GM12864 (cell line): ENCODE results near the gene MTG2.

Source experiments
- DNase-seq: peaks from one replicate; pipeline ENCODE4 v3.0.0-alpha.2; 2011; ENCODE audit warnings: low read depth
- H3K4me3 ChIP-seq: 2 replicates; pipeline ENCODE4 v1.5.1; 2011; ENCODE audit warnings: mild to moderate bottlenecking, low read depth, low read length, control low read depth
- TF ChIP-seq, protein P1 (sequence below): IDR thresholded peaks from 2 replicates; pipeline ENCODE4 v1.5.1; 2011; ENCODE audit warnings: low read depth, mild to moderate bottlenecking, moderate library complexity, low read length, control low read depth, inconsistent platforms; ENCODE audit errors: missing control alignments

Gene MTG2

DNA sequence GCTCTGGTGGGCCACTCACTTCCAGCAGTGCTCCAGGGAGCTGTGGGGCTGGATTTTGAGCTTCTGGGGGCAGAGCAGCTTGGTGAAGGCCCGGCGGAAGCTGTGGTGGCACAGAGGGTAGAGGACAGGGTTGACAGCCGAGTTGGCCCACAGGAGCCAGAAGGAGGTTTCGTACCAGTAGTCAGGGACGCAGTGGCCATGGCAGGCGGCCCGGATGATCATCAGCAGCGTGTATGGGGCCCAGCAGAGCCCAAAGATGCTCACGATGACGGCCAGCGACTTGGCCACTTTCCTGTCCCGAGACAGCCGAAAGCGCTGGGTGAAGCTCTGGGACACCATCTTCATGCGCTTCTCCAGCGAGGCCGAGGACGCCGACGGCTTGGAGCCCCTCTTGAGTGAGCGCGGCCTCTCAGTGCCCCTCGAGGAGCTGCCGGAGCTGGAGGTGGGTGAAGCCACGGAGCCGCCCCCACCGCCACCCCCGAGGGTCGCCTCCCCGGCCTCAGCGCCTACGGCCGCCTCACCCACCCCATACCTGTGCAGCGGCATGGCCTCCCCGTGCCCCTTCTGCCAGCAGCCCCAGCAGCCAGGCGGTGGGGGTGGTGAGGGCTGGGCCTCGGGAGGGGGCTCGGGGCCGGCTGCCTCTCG lies 33.3 kb downstream of the MTG2 start:
- TF ChIP-seq, protein P1, sequence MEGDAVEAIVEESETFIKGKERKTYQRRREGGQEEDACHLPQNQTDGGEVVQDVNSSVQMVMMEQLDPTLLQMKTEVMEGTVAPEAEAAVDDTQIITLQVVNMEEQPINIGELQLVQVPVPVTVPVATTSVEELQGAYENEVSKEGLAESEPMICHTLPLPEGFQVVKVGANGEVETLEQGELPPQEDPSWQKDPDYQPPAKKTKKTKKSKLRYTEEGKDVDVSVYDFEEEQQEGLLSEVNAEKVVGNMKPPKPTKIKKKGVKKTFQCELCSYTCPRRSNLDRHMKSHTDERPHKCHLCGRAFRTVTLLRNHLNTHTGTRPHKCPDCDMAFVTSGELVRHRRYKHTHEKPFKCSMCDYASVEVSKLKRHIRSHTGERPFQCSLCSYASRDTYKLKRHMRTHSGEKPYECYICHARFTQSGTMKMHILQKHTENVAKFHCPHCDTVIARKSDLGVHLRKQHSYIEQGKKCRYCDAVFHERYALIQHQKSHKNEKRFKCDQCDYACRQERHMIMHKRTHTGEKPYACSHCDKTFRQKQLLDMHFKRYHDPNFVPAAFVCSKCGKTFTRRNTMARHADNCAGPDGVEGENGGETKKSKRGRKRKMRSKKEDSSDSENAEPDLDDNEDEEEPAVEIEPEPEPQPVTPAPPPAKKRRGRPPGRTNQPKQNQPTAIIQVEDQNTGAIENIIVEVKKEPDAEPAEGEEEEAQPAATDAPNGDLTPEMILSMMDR, result no peak
- no peak for DNase-seq
- H3K4me3 ChIP-seq, result no peak overlapping the region

DNA sequence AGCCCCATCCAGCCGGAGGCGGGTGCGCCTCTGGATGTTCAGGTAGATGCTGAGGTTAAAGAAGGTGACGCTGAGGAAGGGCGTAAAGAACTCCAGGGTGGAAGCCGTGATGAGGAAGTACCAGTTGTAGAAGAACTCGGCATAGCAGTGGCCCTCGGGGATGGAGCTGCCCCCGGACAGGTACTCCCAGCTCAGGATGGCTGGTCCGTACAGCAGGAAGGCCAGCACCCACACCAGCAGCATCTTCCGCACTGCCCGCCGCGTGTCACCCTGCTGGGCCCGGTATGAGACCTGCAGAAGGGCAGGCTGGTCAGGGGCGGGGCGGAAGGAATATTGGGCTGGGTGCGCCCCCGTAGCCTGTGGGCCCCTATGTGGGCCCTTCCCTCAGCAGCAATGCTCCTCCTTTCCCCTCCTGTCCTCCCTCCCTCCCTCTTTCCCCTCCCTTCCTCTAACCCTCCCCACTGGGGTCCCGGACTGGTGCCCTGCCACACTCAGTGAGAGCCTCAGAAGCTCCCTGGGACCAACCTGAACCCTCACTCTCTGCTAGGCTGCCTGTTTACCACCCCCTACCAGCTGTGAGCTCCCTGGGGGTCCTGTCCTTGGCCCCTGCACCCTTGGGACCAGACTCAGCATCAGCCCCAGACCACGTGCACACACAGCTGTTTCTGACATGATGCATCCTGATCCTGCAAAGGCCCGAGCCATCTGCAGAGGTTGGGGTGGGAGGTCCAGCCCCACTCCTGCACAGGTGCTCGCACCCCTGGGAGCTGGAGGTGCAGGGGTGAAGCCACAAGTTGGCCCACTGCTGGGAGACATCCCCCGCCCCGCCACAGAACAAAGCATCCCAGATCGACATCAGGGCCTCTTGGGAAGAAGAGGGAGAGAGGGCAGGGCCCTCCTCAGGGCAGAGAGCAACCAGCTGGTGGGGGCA lies 34.1 kb downstream of the MTG2 start:
- TF ChIP-seq, protein P1, result no peak
- no peak overlapping the region for H3K4me3 ChIP-seq
- DNase-seq, result no peak

DNA sequence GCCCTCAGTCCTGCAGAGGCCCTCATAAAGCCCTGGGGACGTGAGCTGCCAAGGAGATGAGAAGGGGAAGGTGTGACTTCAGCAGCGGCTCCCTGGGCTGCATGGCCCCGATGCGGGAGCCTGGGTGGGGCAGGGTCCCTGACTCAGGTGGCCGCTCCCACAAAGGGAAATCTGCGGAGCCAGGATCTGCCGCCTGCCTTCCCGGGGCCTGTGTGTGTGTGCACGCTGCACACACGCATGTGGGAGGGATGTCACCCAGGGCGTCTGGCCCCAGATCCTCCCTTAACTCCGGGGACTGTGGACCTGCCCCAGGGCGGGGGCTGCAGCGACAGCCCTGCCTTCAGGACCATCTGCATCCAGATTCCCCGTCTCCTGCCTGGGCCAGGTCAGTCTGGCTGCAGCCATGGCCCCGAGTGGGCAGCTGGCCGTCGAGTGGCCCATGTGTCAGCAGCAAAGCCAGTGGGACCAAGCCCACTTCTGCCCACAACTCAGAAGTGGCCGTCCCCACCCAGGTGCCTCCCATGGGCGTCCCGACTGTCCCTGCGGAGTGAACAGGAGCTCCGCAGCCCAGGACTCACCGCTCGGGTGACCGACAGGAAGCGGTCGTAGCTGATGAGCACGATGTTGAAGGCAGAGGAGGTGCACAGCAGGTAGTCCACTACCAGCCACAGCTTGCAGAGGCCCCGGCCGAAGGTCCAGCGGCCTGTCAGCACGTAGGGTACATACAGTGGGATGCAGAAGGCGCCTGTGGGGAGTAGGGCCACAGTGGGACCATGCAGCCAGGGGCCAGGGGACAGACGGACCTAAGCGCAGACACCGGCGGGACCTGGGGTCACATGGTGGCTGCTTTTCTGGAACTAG lies 35.3 kb downstream of the MTG2 start:
- TF ChIP-seq, protein P1, result no peak
- H3K4me3 ChIP-seq, result no peak overlapping the region
- no peak for DNase-seq

DNA sequence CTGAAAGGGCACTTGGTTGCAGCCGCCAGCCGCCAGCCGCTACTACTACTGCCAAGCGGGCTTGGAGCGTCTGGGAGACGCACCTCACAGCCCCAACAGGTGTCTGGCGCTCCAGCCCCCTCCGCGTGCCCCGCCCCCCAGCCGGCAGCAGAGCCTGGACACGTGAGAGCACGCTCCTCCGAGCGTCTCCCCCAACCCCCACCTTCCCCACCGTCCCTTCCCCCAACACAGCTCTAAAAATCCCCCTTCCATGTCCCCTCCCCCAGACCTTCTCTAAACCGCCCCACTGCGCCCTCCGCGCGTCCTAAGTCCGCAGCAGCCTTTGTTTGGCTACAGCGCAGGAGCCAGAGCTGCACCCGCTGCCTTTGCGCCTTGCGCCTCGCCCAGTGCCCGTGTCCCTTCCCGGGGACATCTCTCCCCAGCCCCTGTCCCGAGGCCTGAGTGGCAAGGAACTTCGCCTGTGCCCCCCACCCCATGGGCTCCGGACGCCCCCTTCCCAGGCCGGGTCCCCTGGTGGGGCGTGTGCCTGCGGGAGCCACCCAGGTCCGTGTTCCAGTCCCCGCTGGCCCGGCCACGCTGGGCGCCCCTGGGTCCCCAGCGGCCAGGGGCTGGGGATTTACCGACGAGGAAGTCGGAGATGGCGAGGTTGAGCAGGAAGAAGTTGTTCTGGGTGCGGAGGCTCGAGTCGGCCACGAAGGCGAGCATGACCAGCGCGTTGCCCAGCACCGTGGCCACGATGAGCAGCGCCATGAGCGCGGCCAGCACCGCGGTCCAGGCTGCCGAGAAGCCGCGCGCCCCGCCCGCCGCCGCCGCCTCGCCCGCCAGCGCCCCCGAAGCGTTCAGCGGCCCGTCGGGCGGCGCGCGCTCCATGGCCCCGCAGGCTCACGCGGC lies 36.5 kb downstream of the MTG2 start:
- H3K4me3 ChIP-seq, result no peak overlapping the region
- no peak for DNase-seq

DNA sequence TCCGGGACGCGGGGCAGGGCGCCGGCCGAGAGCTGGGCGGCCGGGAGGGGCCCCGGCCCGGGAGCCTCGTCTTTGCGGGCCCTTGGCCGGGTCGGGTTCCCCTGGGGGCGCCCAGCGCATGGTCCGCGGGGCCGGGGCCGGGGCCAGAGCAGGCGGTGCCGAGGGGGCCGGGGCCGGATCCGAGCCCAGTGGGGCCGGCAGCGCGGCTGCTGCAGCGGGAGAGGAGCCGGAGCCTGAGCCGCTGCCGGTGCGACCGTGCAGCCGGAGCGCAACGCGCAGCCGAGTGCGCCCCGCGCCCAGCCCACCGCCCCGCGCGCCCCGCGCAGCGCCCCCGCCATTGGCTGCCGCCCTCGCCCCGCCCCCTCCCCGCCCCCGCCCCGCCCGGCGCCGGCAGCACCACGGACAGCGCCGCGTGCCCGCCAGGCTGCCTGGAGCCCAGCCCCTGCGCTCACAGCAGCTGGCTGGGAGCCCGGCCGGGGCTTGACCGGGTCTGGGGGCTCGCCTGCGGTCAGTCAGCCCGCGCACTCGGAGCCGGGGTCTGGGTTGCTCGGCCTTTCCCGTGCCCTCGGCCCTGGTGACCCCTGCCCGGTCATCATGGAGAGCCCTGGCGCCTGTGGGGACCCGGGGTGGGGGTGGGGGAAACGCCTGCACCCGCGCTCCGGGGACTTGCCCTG lies 37.3 kb downstream of the MTG2 start, which contains the start of gene HRH3:
TSS of gene HRH3 (minus strand) at position 287 of the 674 bp plus-strand sequence. CDS start 308 bp downstream, outside the sequence.
- H3K4me3 ChIP-seq, result no peak within 1 kb of the TSS; the same call in 1 of the 2 replicates
- no peak for DNase-seq
- TF ChIP-seq, protein P1, result no peak

More for the DNA sequence above, 36.5 kb downstream of the MTG2 start:
- TF ChIP-seq, protein P1, result no peak
